Stimulated activated CD4-positive, alpha-beta T cell treated with anti-CD3 and anti-CD28 coated beads, Interleukin-4, amount 100 ng/mL, for 4 hours (primary cell): Measurements from ENCODE around the gene UBE2I.

Experiments
- DNase-seq, 2 experiments: peaks; one replicate each; pipeline ENCODE4 v3.0.0-alpha.2; 2020

Gene UBE2I

DNA sequence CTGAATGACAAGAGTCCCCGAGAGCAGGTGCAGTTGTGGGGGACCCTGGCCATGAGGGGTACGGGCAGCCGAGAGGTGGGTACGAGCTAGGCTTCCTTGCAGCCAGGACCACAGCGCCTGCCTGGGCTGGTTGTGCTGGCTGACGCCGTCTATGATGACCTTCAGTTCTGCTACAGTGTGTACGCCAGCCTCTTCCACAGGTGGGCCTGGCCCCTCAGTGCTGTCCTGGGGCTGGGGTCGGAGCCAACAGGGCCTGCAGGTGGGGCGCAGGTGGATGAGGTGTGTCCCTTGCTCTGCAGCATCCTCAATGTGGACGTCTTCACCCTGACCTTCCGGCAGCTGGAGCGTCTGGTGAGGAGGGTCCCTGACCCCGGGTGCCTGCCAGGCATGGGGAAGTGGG lies 35.1 kb downstream of the UBE2I start:
- no peak for DNase-seq

- no peak for DNase-seq
These were observed 35.7 kb downstream of the UBE2I start for GRCh38 chr16:1345087-1345486.

DNA sequence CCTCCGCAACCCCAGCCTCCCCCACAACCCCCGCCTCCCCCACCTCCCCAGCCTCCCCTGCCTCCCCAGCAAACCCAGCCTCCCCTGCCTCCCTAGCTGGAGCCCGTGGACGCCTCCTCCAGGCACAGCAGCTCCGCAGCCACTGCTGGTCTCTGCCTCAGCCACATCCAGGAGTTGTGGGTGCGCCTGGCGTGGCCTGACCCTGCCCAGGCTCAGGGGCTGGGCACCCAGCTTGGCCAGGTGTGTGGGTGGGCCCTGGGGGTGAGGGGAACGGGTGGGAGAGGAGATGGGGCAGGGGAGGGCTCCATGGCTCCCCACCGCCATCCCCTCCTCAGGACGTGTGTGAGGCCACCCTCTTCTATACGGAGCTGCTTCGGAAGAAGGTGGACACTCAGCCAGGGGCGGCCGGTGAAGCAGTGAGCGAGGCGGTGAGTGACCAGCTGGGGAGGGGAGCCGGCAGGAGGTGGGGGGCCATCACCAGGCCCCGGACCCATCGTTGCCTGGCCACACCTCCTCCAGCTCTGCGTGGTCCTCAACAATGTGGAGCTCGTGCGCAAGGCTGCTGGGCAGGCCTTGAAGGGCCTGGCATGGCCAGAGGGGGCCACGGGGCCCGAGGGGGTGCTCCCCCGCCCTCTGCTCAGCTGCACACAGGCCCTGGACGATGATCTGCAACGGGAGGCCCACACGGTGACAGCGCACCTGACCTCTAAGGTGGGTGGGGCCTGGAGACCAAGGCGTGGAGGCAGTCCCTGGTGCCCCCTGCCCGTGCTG lies 36.4 kb downstream of the UBE2I start:
- DNase-seq = no peak

GRCh38 chr16:1346422-1347285 lies 37.2 kb downstream of the UBE2I start:
- no peak for DNase-seq

DNA sequence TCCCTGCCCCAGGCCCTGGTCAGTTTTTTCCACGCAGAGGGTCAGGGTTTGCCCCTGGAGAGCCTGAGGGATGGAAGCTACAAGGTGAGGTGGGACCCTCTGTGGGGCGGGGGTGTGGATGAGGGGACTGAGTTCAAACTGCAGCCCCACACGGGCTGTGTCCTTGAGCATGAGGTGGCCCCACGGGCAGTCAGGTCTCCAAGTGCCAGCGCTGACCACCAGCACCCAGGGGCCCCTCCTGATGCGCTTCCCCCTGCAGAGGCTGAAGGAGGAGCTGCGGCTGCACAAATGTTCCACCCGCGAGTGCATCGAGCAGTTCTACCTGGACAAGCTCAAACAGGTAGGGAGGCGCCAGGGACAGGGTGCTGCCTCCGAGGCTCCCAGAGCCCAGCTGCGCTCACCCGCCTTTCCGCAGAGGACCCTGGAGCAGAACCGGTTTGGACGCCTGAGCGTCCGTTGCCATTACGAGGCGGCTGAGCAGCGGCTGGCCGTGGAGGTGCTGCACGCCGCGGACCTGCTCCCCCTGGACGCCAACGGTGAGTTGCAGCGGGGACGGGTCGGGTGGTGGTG lies 37.9 kb downstream of the UBE2I start:
- DNase-seq = no peak

DNA sequence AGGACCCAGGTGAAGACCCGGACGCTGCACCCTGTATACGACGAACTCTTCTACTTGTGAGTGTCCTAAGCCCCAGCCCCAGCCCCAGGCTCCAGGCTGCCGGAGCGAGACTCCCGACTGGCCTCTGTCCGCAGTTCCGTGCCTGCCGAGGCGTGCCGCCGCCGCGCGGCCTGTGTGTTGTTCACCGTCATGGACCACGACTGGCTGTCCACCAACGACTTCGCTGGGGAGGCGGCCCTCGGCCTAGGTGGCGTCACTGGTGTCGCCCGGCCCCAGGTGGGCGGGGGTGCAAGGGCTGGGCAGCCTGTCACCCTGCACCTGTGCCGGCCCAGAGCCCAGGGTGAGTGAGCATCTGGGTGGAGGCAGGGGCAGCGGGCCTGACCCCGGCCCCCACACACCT lies 38.5 kb downstream of the UBE2I start:
- DNase-seq = no peak

GRCh38 chr16:1348441-1348840 lies 39.0 kb downstream of the UBE2I start:
- DNase-seq = no peak

DNA sequence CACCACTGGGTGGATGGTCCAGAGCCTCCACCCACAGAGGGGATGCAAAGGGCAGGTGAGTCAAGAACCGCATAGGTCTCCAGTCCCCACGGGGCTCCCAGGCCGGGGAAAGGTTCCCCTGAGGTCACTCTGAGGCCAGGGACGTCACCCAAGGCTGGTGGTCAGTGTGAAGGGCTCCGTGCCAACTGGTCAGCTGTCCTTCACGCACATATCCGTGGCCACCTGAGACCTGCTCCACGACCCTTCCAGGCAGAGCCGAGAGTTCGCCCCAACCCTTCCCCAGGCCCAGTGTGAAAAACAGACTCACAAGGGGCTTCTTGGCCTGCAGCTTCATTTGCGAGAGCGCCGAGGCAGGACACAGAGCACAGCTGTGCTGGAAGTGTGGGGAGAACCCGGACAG lies 39.5 kb downstream of the UBE2I start:
- DNase-seq = no peak

DNA sequence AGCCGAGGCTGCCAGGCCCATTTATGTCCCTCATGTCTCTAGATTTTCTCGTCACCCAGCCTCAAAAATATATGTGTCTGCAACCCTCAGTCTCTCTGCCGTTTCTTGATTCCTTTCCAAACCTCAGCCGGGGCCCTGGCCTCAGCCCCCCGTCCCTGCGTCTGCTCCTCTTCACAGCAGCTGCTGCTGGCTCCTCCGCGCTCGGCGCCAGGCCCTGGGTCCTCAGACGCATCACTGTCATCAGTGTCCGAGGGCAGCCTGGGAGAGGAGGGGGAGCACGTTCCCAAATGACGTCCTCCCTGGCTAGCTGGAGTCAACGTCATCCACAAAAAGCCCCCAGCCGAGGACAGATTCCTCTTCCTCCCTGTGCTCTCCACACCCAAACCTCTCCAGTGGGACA lies 39.9 kb downstream of the UBE2I start:
- no peak for DNase-seq

- DNase-seq = no peak
These were observed 40.5 kb downstream of the UBE2I start for GRCh38 chr16:1349951-1350350.

DNA sequence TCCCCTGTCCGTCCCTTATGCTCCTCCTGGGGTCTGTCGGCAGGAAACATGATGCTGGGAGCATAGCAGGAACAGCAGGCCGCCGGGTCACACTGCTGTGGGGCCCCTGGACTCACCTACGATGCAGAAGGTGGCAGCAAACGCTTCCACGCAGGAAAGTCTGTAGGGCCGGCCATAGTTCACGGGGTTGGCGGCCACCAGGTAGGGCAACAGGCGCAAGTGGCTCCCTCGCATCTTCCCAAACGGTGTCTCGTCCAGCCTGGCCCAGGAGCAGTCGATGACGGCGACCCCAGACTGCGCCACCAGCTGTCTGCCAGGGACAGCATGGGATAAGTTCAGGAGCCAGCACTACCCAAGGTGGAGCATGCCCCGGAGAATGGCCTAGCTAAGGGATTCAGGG lies 41.3 kb downstream of the UBE2I start:
- no peak for DNase-seq

DNA sequence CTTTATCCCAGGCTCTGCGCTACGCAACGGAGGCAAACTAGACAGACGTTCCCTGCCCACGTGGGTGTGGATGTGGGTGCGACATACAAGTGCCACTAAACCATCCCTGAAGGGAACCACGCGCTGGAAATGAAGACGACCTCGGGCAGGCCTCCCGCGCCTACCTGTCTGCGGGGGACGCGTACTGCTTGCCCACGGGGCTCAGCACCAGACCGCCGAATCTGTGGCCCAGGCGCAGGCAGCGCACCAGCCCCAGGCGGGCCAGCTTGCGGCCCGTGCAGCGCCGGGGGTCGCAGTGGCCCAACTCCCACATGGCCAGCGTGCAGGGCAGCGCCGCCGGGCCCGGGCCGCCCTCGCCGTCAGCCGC lies 41.8 kb downstream of the UBE2I start:
- DNase-seq = no peak

GRCh38 chr16:1351582-1352362 lies 42.3 kb downstream of the UBE2I start, which contains the start of the genes GNPTG and TSR3:
Gene GNPTG, plus strand, starts transcription at chr16:1351931. Its CDS starts 35 bp downstream, at chr16:1351966.
Gene TSR3, minus strand, starts transcription at chr16:1351878. Its CDS starts 74 bp downstream, at chr16:1351804.
- DNase-seq = peak; percentile 77 to 84

DNA sequence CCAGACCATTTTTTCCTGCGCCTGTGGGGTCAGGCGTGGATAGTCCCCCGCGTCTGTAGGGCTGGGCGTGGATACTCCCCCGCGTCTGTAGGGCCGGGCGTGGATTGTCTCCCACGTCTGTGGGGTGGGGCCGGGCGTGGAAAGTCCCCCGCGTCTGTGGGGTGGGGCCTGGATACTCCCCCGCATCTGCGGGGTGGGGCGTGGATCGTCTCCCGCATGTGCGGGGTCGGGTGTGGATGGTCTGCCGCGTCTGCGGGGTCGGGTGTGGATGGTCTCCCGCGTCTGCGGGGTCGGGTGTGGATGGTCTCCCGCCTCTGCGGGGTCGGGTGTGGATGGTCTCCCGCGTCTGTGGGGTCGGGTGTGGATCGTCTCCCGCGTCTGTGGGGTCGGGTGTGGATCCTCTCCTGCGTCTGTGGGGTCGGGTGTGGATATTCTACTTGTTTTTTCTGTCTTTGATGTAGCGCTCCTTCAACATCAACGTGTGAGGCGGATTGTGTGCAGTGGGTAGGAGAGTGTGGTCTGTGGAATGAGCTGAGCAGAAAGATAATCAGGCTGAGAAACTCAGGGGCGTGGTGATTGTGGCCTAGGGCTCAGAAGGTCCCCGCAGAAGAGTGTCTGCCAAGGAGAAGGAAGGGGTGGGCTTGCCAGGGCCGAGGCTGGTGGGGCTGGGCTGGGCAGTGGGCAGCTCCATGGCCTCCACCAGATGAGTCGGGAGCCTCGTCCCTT lies 45.5 kb downstream of the UBE2I start:
- DNase-seq = no peak

GRCh38 chr16:1355591-1355990 lies 46.2 kb downstream of the UBE2I start:
- no peak for DNase-seq

DNA sequence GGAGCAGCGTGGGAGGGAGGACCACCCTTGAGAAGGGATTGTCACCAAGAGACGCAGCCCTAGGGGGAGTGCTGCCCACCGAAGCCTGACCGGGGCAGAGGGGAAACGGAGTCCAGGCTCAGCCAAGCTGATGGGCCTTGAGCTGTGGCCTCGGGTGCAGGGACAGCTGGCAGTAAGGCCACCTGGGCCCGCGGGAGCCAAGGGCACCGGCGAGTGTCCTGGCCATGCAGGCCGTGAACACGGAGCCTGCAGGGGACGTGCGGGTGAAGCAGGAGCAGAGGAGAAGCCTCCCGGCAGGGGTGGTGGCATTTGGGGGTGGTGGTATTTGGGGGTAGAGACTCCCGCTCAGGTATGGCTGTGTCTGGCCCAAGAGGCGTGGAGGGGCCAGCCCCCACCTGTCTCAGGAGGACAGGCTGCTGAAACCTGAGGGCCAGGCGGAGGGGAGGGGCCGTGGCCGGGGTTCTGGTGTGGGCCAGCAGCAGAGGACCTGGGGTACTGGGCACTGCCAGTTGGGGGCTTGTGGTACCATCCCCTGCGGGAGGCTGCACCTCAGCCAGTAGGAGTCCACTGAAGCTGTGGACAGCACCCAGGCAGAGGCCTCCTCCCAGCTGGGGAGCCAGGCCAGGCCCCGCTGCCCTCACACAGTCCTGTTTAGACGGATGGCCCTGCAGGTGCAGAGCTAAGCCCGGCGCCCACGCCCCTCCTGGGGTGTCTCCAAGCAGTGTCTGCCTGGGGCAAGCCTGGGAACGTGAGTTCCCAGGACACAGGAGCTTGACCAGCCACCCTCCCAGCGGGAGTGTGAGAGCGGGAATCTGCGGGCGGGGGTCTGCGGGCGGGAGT lies 46.8 kb downstream of the UBE2I start:
- no peak for DNase-seq

DNA sequence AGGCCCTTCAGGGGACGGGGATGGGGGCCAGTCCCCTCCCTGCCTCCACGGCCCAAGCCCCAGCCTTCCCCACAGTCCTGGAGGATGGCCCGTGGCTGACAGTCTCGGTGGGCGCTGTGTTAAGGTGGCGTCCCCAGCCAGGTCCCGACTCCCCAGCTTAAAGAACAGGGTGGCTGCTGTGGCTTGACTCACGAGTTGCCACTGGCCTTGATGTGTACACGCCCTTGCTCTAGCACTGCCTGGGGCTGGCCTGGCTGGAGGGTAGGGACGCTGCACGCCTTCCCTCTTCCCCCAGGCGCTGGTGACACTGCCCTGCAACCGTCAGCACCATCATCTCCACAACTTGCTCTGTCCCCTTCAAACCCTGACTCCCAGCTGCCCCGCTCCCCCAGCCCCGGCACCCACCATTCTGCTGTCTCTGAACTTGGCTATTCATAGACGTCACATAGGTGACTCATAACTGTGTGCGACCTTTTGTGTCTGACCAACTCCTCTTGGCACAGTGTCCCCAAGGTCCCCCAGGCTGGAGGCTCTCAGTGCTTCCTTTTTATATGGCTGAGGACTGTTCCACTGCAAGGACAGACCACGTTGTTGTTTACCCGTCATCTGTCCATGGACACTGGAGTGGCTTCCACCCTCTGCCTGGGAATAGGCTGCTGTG lies 48.6 kb downstream of the UBE2I start:
- DNase-seq = no peak

- DNase-seq = no peak
These were observed 52.4 kb downstream of the UBE2I start for GRCh38 chr16:1361685-1362360.

- DNase-seq = no peak
These were observed 53.4 kb downstream of the UBE2I start for GRCh38 chr16:1362807-1363206.

GRCh38 chr16:1363501-1364041 lies 54.1 kb downstream of the UBE2I start:
- DNase-seq = peak; percentile 50 to 74
